Neural progenitor cell (in vitro differentiated cells): ENCODE results near the gene AMER3.

Experiments
- CTCF ChIP-seq: fragments of 200-600 bp; sonication (generic); IDR thresholded peaks from 2 replicates; pipeline ENCODE4 v1.5.1; 2017; ENCODE audit warnings: antibody characterized with exemption, mild to moderate bottlenecking
- EZH2 ChIP-seq: fragments of 200-600 bp; sonication (generic); IDR thresholded peaks from 2 replicates; pipeline ENCODE4 v1.6.1; 2017; ENCODE audit warnings: antibody characterized with exemption, mild to moderate bottlenecking, moderate library complexity
- EZH2phosphoT487 ChIP-seq: fragments of 200-600 bp; sonication (generic); IDR thresholded peaks from 2 replicates; pipeline ENCODE4 v1.6.1; 2017; ENCODE audit warnings: antibody characterized with exemption

- TF ChIP-seq CTCF (no peak), EZH2phosphoT487 (no peak), EZH2 (no peak)
Measured at GRCh38 chr2:130791617-130791939, 36.2 kb downstream of the AMER3 start.
